Astrocyte of the cerebellum (primary cell): Measurements from ENCODE around the gene CAMK4.

Experiments
- DNase-seq: peaks from one replicate; pipeline ENCODE4 v3.0.0-alpha.2; 2011; ENCODE audit warnings: low read depth
- H3K4me3 ChIP-seq: 2 replicates; pipeline ENCODE4 v1.5.1; 2011; ENCODE audit warnings: mild to moderate bottlenecking, low read depth, low read length, moderate library complexity
- in situ Hi-C: cut with HindIII; loops from 2 replicates; pipeline ENCODE4 v1.10.0; 2017; ENCODE audit warnings: low sequenced_read_pairs
- TF ChIP-seq, protein P1 (sequence below): IDR thresholded peaks from 2 replicates; pipeline ENCODE4 v1.5.1; 2012; ENCODE audit warnings: low read length, low read depth, moderate library complexity, mild to moderate bottlenecking; ENCODE audit errors: missing control alignments

The CAMK4 gene

DNA sequence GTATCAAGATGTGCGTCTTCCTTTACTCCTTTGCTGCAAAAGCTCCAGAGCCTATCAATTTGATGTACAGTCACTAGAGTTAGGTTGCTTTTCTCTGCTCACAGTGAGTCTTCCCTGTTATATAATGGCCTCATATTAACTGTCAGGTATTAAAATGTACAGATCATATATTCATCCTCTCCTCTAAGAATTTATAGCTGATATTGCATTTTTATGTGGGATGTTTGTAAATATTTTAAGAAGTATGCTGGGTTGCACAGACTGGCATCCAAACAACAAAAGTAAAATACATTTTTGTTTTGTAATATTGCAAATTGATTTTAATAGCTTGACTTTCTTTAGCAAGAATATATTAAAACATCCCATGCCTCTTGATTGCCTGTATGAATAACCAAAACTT lies 148.6 kb downstream of the CAMK4 start:
- in situ Hi-C loops, result no loop called here
- no peak overlapping the region for H3K4me3 ChIP-seq
- DNase-seq, result no peak
- TF ChIP-seq, protein P1, sequence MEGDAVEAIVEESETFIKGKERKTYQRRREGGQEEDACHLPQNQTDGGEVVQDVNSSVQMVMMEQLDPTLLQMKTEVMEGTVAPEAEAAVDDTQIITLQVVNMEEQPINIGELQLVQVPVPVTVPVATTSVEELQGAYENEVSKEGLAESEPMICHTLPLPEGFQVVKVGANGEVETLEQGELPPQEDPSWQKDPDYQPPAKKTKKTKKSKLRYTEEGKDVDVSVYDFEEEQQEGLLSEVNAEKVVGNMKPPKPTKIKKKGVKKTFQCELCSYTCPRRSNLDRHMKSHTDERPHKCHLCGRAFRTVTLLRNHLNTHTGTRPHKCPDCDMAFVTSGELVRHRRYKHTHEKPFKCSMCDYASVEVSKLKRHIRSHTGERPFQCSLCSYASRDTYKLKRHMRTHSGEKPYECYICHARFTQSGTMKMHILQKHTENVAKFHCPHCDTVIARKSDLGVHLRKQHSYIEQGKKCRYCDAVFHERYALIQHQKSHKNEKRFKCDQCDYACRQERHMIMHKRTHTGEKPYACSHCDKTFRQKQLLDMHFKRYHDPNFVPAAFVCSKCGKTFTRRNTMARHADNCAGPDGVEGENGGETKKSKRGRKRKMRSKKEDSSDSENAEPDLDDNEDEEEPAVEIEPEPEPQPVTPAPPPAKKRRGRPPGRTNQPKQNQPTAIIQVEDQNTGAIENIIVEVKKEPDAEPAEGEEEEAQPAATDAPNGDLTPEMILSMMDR, result no peak

DNA sequence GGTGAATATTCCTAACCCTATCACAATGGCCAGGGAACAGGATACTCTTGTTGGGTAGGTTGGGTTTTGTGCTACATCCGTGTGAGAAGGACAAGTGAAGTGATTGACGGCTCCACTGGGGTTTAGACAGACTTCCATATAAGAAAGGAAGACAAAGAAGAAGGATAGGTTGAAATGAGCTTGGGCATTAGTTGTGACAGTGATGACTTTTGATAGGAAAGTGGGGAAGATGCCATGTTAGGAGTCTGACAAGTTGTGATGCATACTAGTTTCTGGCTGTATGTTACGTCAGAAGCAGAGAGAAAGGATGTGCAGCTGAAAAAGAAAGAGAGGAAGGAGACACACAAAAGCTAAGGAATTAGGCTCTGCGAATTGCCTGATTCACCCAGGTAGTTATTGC lies 150.2 kb downstream of the CAMK4 start:
- no peak for DNase-seq
- in situ Hi-C loops, result no loop called here
- no peak overlapping the region for H3K4me3 ChIP-seq
- TF ChIP-seq, protein P1, result no peak

DNA sequence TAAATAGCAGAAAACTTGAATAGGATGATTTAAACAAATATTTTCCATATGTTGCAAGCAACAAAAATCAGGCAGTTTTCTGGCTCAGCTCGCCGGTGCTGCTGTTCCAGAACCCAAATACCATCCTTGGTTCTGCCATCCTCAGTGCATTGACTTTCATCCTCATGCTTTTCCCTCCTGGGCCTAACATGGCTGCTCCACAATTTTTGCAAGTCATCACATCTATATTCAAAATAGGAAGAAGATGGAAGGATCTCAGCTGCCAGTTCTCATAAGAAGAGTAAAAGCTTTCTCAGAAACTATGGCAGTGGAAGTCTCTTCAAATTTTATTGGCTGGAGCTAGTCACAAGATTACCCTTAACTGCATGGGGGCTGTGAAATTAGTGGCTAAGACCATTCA lies 151.5 kb downstream of the CAMK4 start:
- in situ Hi-C loops, result no loop called here
- DNase-seq, result no peak
- no peak overlapping the region for H3K4me3 ChIP-seq
- TF ChIP-seq, protein P1, result no peak

DNA sequence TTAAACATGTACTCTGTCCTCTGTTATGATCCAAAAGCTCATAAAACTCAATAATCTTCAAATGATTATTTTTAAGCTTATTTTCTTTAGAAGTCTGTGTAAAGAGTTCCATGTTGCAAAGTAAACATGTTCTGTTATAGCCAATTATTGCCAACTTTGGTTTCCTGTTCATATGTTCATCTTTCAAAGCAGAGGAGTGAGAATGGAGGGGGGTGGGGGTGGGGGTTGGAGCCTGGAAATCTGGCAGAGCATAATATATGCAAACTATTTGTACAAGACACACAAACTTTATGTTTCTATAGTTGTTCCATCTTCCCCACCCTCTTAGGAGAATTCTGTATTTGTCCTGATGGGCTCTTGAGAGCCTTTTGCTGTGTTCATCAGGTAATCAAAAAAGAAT lies 153.1 kb downstream of the CAMK4 start:
- DNase-seq, result no peak
- TF ChIP-seq, protein P1, result no peak
- in situ Hi-C loops, result no loop called here
- no peak overlapping the region for H3K4me3 ChIP-seq

DNA sequence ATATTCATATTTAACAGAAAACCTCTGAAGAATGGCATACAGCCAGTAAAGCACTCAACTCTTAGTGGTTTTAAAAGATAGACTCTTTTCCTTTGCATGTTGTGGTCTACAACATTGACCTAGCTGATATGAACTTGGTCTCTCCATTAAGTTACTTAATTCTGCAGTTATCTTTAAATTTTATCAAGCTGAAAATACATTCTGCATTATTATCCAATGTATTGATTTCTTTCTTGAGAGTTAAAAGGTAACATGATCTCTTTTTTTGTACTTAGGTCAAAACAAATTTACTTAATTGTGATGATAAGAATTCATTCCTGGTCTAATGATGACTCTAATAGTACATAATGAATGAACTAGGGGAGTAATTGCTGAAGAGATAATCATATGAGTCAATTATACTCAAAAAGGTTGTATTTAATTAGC lies 155.2 kb downstream of the CAMK4 start:
- DNase-seq, result no peak
- in situ Hi-C loops, result no loop called here
- TF ChIP-seq, protein P1, result no peak
- no peak overlapping the region for H3K4me3 ChIP-seq

DNA sequence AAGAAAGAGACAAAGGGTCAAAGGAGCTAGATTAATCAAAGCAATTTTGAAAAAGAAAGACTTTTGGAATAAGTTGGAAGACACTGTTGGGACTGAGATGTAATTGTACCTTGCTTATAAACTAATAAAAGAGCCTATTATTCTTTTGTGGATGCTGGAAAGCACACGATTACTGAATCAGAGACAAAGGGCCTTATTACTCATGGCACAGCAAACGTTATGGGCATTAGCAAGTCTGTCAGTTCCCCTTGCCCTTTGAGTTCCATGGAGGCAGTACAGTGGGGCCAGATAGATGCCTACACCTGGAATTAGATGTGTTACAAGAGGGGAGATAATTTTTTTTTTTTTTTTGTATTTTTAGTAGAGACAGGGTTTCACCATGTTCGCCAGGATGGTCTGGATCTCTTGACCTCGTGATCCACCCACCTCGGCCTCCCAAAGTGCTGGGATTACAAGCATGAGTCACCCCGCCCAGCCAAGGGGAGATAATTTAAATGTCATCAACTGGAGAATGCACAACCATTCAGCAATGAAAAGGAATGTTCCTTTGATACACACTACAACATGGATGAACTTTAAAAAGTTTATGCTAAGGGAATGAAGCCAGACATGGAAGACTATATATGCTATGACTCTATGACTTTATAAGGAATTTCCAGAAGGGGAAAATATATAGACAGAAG lies 159.2 kb downstream of the CAMK4 start:
- DNase-seq, result no peak
- in situ Hi-C loops, result no loop called here
- no peak overlapping the region for H3K4me3 ChIP-seq
- TF ChIP-seq, protein P1, result no peak

DNA sequence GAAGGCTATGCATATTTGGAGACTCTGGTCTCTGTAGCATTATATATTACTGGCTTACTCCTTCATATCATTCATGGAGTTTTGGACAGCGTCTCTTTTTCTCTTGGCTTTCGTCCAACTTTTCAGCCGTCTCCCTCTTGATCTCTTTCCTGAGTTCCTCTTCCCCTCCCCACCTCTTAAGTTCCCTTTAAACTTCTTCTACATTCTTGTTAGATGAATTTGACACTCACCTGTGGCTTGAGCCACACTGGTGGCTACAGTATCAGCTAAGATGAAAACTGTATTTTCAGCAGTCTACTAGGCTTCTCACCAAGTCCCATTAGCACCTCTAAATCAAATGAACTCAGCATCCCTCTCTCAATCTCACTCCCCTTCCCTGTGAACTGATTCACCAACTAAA lies 160.0 kb downstream of the CAMK4 start:
- H3K4me3 ChIP-seq, result no peak overlapping the region
- TF ChIP-seq, protein P1, result no peak
- DNase-seq, result peak; percentile 3
- in situ Hi-C loops, result no loop called here
